ENCODE data around the gene SIGLEC1. TPM values are rescaled to one million over a fixed set of nuclear protein-coding genes. Genes with fewer than 3 reads are reported as not detected.

Gene SIGLEC1
- total and polyA plus RNA-seq, 8 donors, result 1.8 to 45.8 (median 2.6) TPM

- Histone ChIP-seq H3K27me3 (peaks cover 18 to 61% of the 10 kb centered on the region in 2 donors), H3K4me3 (peak overlapping the region; percentile 27 to 34), H3K9me3 (no peaks in the 10 kb centered on the region), H3K4me1 (peaks cover 2 to 19% of the 10 kb centered on the region in 2 donors), H3K36me3 (no peaks in the 10 kb centered on the region), H3K27ac (peak overlapping the region; percentile 8 to 39)
- ATAC-seq (no peak), DNase-seq (no peak)
- intact Hi-C loops (cut with DNase I), result no loop called here
- TF ChIP-seq CTCF (IDR thresholded peaks at IDR 0.05), result no peak
These were observed 31.0 kb downstream of the SIGLEC1 start for GRCh38 chr20:3681352-3681930.

- Histone ChIP-seq H3K9me3 (no peaks in the 10 kb centered on the region), H3K4me1 (peaks cover 2 to 20% of the 10 kb centered on the region in 2 donors), H3K36me3 (no peaks in the 10 kb centered on the region), H3K4me3 (peak overlapping the region; percentile 27 to 34), H3K27me3 (peaks cover 23 to 68% of the 10 kb centered on the region in 2 donors), H3K27ac (peak overlapping the region in 1 of 2 donors; percentile 73)
- intact Hi-C loops (cut with DNase I), result no loop called here
- ATAC-seq, result no peak
- TF ChIP-seq CTCF (IDR thresholded peaks at IDR 0.05), result no peak
- DNase-seq, result no peak
These were observed 31.6 kb downstream of the SIGLEC1 start for GRCh38 chr20:3680701-3681351.

- intact Hi-C loops (cut with DNase I), result no loop called here
- H3K9me3 ChIP-seq, result no peaks in the 10 kb centered on the region
- H3K36me3 ChIP-seq, result no peaks in the 10 kb centered on the region
- ATAC-seq (peak; percentile 20), DNase-seq (no peak)
- H3K4me1 ChIP-seq, result peaks cover 2 to 20% of the 10 kb centered on the region in 2 donors
- no peak for TF ChIP-seq CTCF (IDR thresholded peaks at IDR 0.05)
- peaks cover 23 to 76% of the 10 kb centered on the region in 2 donors for H3K27me3 ChIP-seq
- peak overlapping the region in 1 of 2 donors; percentile 73 for H3K27ac ChIP-seq
- no peak overlapping the region for H3K4me3 ChIP-seq
These were observed 32.4 kb downstream of the SIGLEC1 start for GRCh38 chr20:3679749-3680700.

GRCh38 chr20:3678856-3679720 lies 33.3 kb downstream of the SIGLEC1 start:
- Histone ChIP-seq H3K4me3 (no peak overlapping the region), H3K4me1 (peaks cover 2 to 20% of the 10 kb centered on the region in 2 donors), H3K27ac (peak overlapping the region in 1 of 2 donors; percentile 44), H3K36me3 (no peaks in the 10 kb centered on the region), H3K27me3 (peaks cover 29 to 80% of the 10 kb centered on the region in 2 donors), H3K9me3 (no peaks in the 10 kb centered on the region)
- intact Hi-C loops (cut with DNase I), result no loop called here
- no peak for ATAC-seq
- no peak for TF ChIP-seq CTCF (IDR thresholded peaks at IDR 0.05)
- no peak for DNase-seq
